ENCODE data around the gene BCO1. TPM values are rescaled to one million over a fixed set of nuclear protein-coding genes. Genes with fewer than 3 reads are reported as not detected.
A peak's percentile ranks its signal among the peaks of the same experiment; 100 is the strongest.

BCO1 gene
- total RNA-seq, 4 donors from 2014 or later, result 0.12 to 0.27 TPM; not detected in 2

GRCh38 chr16:81241706-81242105 lies 3.2 kb downstream of the BCO1 start:
- H3K27ac ChIP-seq, result no peak overlapping the region
- TF ChIP-seq EP300 (IDR thresholded peaks at IDR 0.05) (no peak), POLR2AphosphoS5 (IDR thresholded peaks at IDR 0.05) (no peak), CTCF (IDR thresholded peaks at IDR 0.05) (no peak), POLR2A (IDR thresholded peaks at IDR 0.05) (no peak)
- H3K27me3 ChIP-seq, result no peaks in the 10 kb centered on the region
- WGBS, 2 donors (ENCODE audit: low coverage in 1 of 2), result 60% methylated on average over 1 of the region's 5 CpGs; no CpG with 5 or more reads in 1 of the 2 donors
- H3K9me3 ChIP-seq, result no peaks in the 10 kb centered on the region
- H3K4me3 ChIP-seq, result no peak overlapping the region
- no peak for ATAC-seq
- H3K4me1 ChIP-seq, result peaks cover 0 to 24% (median 0%) of the 10 kb centered on the region in 3 donors
- no peaks in the 10 kb centered on the region for H3K36me3 ChIP-seq

- Histone ChIP-seq H3K27ac (no peak overlapping the region), H3K27me3 (no peaks in the 10 kb centered on the region), H3K9me3 (no peaks in the 10 kb centered on the region), H3K36me3 (no peaks in the 10 kb centered on the region), H3K4me1 (peaks cover 0 to 14% (median 0%) of the 10 kb centered on the region in 3 donors), H3K4me3 (no peak overlapping the region)
- ATAC-seq, result no peak
- TF ChIP-seq CTCF (IDR thresholded peaks at IDR 0.05) (no peak), POLR2AphosphoS5 (IDR thresholded peaks at IDR 0.05) (no peak)
- WGBS, 2 donors (ENCODE audit: low coverage in 1 of 2), result 83 to 90% methylated on average over 2 to 8 of the region's 8 CpGs
Measured at GRCh38 chr16:81242977-81243618, 4.6 kb downstream of the BCO1 start.

- Histone ChIP-seq H3K9me3 (no peaks in the 10 kb centered on the region), H3K36me3 (no peaks in the 10 kb centered on the region), H3K4me3 (no peak overlapping the region), H3K27ac (no peak overlapping the region), H3K4me1 (peaks cover 0 to 7% (median 0%) of the 10 kb centered on the region in 3 donors), H3K27me3 (no peaks in the 10 kb centered on the region)
- 47 to 60% methylated on average over 2 to 6 of the region's 9 CpGs for WGBS, 2 donors (ENCODE audit: low coverage in 1 of 2)
- ATAC-seq, result no peak
- TF ChIP-seq EP300 (IDR thresholded peaks at IDR 0.05) (no peak), POLR2AphosphoS5 (IDR thresholded peaks at IDR 0.05) (no peak), CTCF (IDR thresholded peaks at IDR 0.05) (no peak), POLR2A (IDR thresholded peaks at IDR 0.05) (no peak)
Measured at GRCh38 chr16:81243942-81244341, 5.5 kb downstream of the BCO1 start.

- Histone ChIP-seq H3K9me3 (no peaks in the 10 kb centered on the region), H3K27me3 (no peaks in the 10 kb centered on the region), H3K27ac (no peak overlapping the region), H3K4me3 (no peak overlapping the region), H3K4me1 (no peaks in the 10 kb centered on the region), H3K36me3 (no peaks in the 10 kb centered on the region)
- WGBS, 2 donors (ENCODE audit: low coverage in 1 of 2), result 14 to 54% methylated on average over 2 of the region's 2 CpGs
- no peak for TF ChIP-seq CTCF (IDR thresholded peaks at IDR 0.05)
- no peak for TF ChIP-seq POLR2A (IDR thresholded peaks at IDR 0.05)
- peak; percentile 84 for TF ChIP-seq POLR2AphosphoS5 (IDR thresholded peaks at IDR 0.05)
- no peak for ATAC-seq
Measured at GRCh38 chr16:81251871-81252270, 13.4 kb downstream of the BCO1 start.

- no peaks in the 10 kb centered on the region for H3K36me3 ChIP-seq
- no peak overlapping the region for H3K4me3 ChIP-seq
- no peaks in the 10 kb centered on the region for H3K4me1 ChIP-seq
- WGBS, 2 donors (ENCODE audit: low coverage in 1 of 2), result 94% methylated on average over 3 to 5 of the region's 5 CpGs
- H3K27me3 ChIP-seq, result no peaks in the 10 kb centered on the region
- TF ChIP-seq POLR2A (IDR thresholded peaks at IDR 0.05) (no peak), POLR2AphosphoS5 (IDR thresholded peaks at IDR 0.05) (no peak), EP300 (IDR thresholded peaks at IDR 0.05) (no peak), CTCF (IDR thresholded peaks at IDR 0.05) (no peak)
- ATAC-seq, result no peak
- no peak overlapping the region for H3K27ac ChIP-seq
- H3K9me3 ChIP-seq, result no peaks in the 10 kb centered on the region
Measured at GRCh38 chr16:81253141-81253540, 14.7 kb downstream of the BCO1 start.

All from gastroesophageal sphincter (tissue), 4 donors.